ENCODE measurements around the gene DSG4. TPM values are rescaled to one million over a fixed set of nuclear protein-coding genes. Genes with fewer than 3 reads are reported as not detected.
"Not testable (repeated sequence)": the region's sequence is repeated elsewhere in the genome, so short reads cannot be mapped to it uniquely, and the experiment has no call there.

Gene DSG4
- total and polyA plus RNA-seq, 4 donors, result under 0.01 TPM; not detected in 3

- DNase-seq (ENCODE audit: low spot score), result no peak
- Histone ChIP-seq H3K27ac (ENCODE audit: low read depth in 1 of 2, low read length in 2 of 2) (no peak overlapping the region), H3K9ac (ENCODE audit: low read depth in 1 of 2, low read length in 2 of 2) (no peak overlapping the region), H3K27me3 (ENCODE audit: control insufficient read depth in 4 of 4, insufficient read depth in 4 of 4, low read length in 3 of 4) (no peaks in the 10 kb centered on the region), H3K4me1 (ENCODE audit: control insufficient read depth in 4 of 4, insufficient read depth in 4 of 4, low read length in 3 of 4) (peaks cover 0 to 6% (median 2%) of the 10 kb centered on the region in 4 donors), H3K36me3 (ENCODE audit: control insufficient read depth in 4 of 4, insufficient read depth in 3 of 4, low read depth in 1 of 4, low read length in 3 of 4) (peaks cover 0 to 12% (median 5%) of the 10 kb centered on the region in 4 donors), H3K9me3 (ENCODE audit: control insufficient read depth in 4 of 4, low read length in 3 of 4) (no peaks in the 10 kb centered on the region), H3K4me3 (ENCODE audit: low read depth in 1 of 3, low read length in 3 of 3) (no peak overlapping the region)
- TF ChIP-seq NR2F2 (IDR thresholded peaks at IDR 0.05) (no peak), YY1 (IDR thresholded peaks at IDR 0.05) (no peak), HNF4G (IDR thresholded peaks at IDR 0.05) (no peak)
- 86% methylated on average over 7 of the region's 7 CpGs for WGBS
Observed at GRCh38 chr18:31329787-31330438, 46.7 kb upstream of the DSG4 start.

- DNase-seq (ENCODE audit: low spot score), result no peak
- no peak for TF ChIP-seq HNF4A (conservative IDR thresholded peaks at IDR 0.05)
- no peak for TF ChIP-seq FOXA2 (IDR thresholded peaks at IDR 0.05)
- no peak for TF ChIP-seq RXRA (IDR thresholded peaks at IDR 0.05)
- no peak for TF ChIP-seq TAF1 (conservative IDR thresholded peaks at IDR 0.05)
- no peak for TF ChIP-seq SP1 (IDR thresholded peaks at IDR 0.05)
- no peak for TF ChIP-seq CTCF (IDR thresholded peaks at IDR 0.05; ENCODE audit: low read depth, low read length, missing input control)
- TF ChIP-seq NR2F2 (IDR thresholded peaks at IDR 0.05), result no peak
- TF ChIP-seq YY1 (IDR thresholded peaks at IDR 0.05), result no peak
- TF ChIP-seq REST (IDR thresholded peaks at IDR 0.05), result no peak
- TF ChIP-seq JUND (IDR thresholded peaks at IDR 0.05), result no peak
- no peak for TF ChIP-seq ZBTB33 (IDR thresholded peaks at IDR 0.05)
- H3K9me3 ChIP-seq (ENCODE audit: control insufficient read depth in 4 of 4, low read length in 3 of 4), result no peaks in the 10 kb centered on the region
- no peaks in the 10 kb centered on the region for H3K27me3 ChIP-seq (ENCODE audit: control insufficient read depth in 4 of 4, insufficient read depth in 4 of 4, low read length in 3 of 4)
- H3K27ac ChIP-seq (ENCODE audit: low read depth in 1 of 2, low read length in 2 of 2), result no peak overlapping the region
- no peaks in the 10 kb centered on the region for H3K4me1 ChIP-seq (ENCODE audit: control insufficient read depth in 4 of 4, insufficient read depth in 4 of 4, low read length in 3 of 4)
- H3K36me3 ChIP-seq (ENCODE audit: control insufficient read depth in 4 of 4, insufficient read depth in 3 of 4, low read depth in 1 of 4, low read length in 3 of 4), result peaks cover 0 to 8% (median 1%) of the 10 kb centered on the region in 4 donors
- H3K9ac ChIP-seq (ENCODE audit: low read depth in 1 of 2, low read length in 2 of 2), result no peak overlapping the region
- WGBS, result 94% methylated on average over 4 of the region's 4 CpGs
- no peak overlapping the region for H3K4me3 ChIP-seq (ENCODE audit: low read depth in 1 of 3, low read length in 3 of 3)
Observed at GRCh38 chr18:31343454-31343853, 33.1 kb upstream of the DSG4 start.

GRCh38 chr18:31353336-31353735 is 23.2 kb upstream of the DSG4 start:
- not testable (repeated sequence) for H3K4me1 ChIP-seq (ENCODE audit: control insufficient read depth in 4 of 4, insufficient read depth in 4 of 4, low read length in 3 of 4); H3K36me3 ChIP-seq (ENCODE audit: control insufficient read depth in 4 of 4, insufficient read depth in 3 of 4, low read depth in 1 of 4, low read length in 3 of 4); H3K9ac ChIP-seq (ENCODE audit: low read depth in 1 of 2, low read length in 2 of 2); H3K27me3 ChIP-seq (ENCODE audit: control insufficient read depth in 4 of 4, insufficient read depth in 4 of 4, low read length in 3 of 4); H3K9me3 ChIP-seq (ENCODE audit: control insufficient read depth in 4 of 4, low read length in 3 of 4); DNase-seq (ENCODE audit: low spot score); H3K4me3 ChIP-seq (ENCODE audit: low read depth in 1 of 3, low read length in 3 of 3); H3K27ac ChIP-seq (ENCODE audit: low read depth in 1 of 2, low read length in 2 of 2)
- WGBS, result 70% methylated on average over 4 of the region's 17 CpGs
